IPS DF 19.7 (cell line): ENCODE data around the gene CSDE1.
A peak's percentile ranks its signal among the peaks of the same experiment; 100 is the strongest.

Experiments
- DNase-seq: peaks from one replicate; pipeline ENCODE4 v3.0.0-alpha.2; 2013; ENCODE audit warnings: low read depth, low spot score

The CSDE1 gene

GRCh38 chr1:114702737-114703136 lies 55.0 kb downstream of the CSDE1 start:
- no peak for DNase-seq

GRCh38 chr1:114701931-114702330 lies 55.9 kb downstream of the CSDE1 start:
- no peak for DNase-seq

DNA sequence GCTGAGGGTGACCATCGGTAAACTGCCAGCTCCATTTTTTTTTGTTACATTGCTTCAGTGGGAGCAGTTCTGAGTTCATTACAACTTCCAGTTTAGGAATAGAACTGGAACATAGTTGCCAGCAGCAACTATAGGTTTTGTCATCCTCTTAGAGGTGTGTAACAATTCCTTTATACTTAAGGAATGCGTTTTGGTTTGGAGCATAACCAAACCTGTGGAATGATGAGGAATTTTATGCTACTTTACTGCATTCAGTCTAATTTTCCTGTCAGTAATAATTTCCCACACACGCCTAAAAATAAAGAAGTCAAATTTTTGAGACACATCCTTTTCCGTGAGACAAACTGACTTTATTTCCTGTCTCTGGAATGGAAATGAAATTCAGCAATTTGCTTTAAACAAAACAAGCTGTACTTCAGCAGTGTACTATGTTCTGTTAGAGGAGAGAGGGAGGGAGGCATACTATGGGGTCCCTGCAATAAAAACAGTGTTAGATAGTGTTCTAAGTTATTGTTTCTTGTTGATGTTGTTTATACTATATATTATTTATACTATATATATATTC lies 57.7 kb downstream of the CSDE1 start:
- no peak for DNase-seq

- DNase-seq, result no peak
Measured at GRCh38 chr1:114696810-114697209, 61.0 kb downstream of the CSDE1 start.

GRCh38 chr1:114695430-114696058 lies 62.2 kb downstream of the CSDE1 start, which contains the start of gene AMPD1:
AMPD1 (minus strand) TSS chr1:114695546; CDS start chr1:114695471, 75 bp downstream.
- DNase-seq, result no peak

DNA sequence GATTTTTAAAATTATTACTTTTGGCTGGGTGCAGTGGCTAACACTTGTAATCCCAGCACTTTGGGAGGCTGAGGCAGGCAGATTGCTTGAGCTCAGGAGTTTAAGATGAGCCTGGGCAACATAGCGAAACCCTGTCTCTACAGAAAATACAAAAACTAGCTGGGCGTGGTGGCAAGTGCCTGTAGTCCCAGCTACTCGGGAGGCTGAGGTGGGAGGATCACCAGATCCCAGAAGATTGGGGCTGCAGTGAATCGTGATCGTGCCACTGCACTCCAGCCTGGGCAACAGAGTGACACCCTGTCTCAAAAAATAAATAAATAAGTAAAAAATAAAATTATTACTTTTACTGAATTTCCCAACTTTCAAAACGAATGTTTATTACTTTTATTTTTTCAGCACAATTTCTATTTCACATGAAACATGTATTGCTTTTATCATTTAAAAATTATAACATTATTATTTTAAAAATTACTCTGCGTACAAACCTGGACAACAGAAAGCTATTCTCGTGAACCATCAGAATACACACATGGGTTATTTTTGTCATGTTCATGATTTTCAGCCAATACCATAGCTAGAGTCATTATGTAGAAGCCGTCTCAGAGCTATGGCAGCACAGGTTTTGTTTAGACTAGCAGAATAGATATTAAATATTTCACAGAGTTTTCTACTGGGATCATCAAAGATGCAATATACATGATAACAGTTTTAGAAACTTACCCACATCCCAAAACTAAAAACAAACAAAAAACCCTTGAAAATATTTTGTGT lies 63.1 kb downstream of the CSDE1 start:
- no peak for DNase-seq

DNA sequence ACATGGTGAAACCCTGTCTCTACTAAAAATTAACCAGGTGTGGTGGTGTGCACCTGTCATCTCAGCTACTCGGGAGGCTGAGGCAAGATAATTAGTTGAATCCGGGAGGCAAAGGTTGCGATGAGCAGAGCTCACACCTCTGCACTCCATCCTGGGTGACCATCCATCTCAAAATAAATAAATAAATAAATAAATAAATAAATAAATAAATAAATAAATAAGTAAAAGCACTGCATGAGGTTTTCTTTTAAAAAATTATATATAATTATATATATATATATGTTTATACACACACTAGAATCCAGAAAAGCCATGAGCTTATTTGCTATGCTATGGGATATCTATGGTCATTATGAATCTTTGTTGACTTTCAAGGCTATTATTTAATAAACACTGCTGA lies 64.8 kb downstream of the CSDE1 start:
- DNase-seq, result no peak

DNA sequence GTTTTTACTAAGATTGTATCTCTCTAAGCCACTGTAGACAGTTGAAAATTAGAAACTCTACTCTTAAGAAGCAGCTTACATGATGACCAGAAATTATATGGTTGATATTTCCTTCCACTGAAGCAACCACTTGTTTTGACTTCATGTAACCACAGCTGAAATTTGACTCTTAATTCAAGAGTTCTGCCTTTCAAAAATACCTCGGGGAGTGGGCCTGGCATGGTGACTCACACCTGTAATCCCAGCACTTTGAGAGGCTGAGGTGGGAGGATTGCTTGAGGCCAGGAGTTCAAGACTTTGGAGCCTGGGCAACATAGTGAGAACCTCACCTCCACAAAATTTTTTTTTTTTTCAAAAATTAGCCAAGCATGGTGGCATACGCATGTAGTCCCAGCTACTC lies 66.7 kb downstream of the CSDE1 start:
- DNase-seq, result no peak

DNA sequence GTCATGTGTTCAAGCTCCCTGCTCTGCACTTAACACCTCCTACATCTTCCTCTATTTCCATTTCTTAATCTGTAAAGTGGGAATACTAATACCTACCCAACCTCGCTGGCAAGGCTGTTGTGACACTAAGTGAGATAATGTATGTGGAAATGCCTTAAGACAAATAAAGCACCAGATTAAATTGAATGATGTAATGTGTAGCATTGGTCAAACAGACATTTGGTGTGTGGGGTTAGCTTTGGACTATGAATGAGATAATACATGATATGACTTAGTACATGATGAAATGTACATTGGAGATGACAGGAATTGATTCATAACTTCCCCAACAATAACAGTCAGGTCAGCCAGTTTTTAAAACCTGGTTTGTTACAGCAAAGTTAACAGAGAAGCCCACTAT lies 67.6 kb downstream of the CSDE1 start:
- DNase-seq, result no peak

DNA sequence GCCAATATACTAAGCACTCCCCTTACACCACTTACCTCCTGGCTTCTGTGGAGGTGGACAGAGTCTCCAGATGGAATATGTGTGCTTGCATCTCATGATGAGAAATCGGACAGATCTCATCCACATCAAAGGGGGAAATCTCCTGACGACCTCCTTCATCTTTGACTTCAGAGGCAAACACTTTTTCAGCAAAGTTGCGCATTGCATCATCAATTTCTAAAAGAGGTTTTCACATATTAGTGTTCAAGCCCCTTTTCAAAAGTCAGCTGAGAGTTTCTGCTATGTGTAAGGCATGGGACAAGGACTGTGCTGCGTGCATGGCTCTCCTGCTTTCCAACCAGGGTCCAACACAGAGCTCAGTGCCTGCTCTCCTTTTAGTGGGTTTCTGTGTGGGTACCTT lies 69.3 kb downstream of the CSDE1 start:
- DNase-seq, result no peak

- no peak for DNase-seq
Measured at GRCh38 chr1:114685851-114686250, 71.9 kb downstream of the CSDE1 start.

- no peak for DNase-seq
Measured at GRCh38 chr1:114677691-114678090, 80.1 kb downstream of the CSDE1 start.

GRCh38 chr1:114676115-114676514 lies 81.7 kb downstream of the CSDE1 start:
- no peak for DNase-seq

- DNase-seq, result no peak
Measured at GRCh38 chr1:114671939-114672275, 85.9 kb downstream of the CSDE1 start.

- DNase-seq, result no peak
Measured at GRCh38 chr1:114671011-114671938, 86.5 kb downstream of the CSDE1 start.

GRCh38 chr1:114670083-114671010 lies 87.4 kb downstream of the CSDE1 start:
- DNase-seq, result peak; percentile 42

DNA sequence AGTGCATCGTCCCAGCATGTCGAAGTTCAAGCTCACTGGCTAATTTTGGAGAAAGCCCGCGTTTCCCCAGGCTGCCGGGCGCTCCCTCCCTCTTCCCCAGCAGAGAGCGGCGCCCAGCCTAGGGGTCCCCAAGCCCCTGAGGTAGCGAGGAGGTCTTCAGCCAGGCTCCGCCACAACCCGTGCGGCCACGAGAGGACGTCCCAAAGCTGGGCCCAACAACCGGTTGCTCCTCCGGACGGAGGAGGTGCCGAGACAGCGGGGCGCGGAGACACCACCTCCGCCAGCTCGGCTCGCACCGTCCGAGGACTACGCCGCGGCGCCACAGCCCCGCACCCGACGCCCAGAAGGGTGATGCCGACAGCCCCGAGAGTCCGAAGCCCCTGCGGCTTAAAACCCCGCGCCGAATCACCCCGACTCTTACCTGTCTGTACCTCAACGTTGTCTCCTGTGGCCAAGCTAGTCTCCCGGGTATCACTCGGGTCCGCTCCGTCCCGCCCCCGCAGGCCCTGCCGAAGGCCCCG lies 88.2 kb downstream of the CSDE1 start, which contains the start of gene DENND2C:
Gene DENND2C (minus strand): TSS at position 488 of the 521 bp plus-strand sequence. CDS start 44,065 bp downstream, outside the sequence.
- peak; percentile 23 for DNase-seq

GRCh38 chr1:114668784-114669561 lies 88.8 kb downstream of the CSDE1 start:
- DNase-seq, result no peak

- no peak for DNase-seq
Measured at GRCh38 chr1:114668373-114668772, 89.4 kb downstream of the CSDE1 start.

DNA sequence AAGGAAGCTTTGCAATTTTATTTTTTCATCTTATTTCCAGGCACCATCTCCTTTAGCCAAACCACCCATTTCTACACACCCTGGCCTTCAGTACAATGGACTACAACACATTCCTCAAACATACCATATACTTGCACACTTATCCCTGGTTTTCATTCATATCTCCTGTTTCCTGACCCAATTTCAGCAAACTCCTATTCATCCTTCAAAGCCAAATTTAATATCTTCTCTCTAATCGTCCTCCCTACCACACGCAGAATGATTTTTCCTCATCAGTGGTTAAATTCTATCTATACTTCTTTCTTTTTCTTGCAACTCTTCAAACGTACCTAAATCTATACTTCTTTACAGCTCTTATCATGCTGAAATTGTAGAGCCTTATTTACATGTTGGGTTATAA lies 90.8 kb downstream of the CSDE1 start:
- DNase-seq, result no peak
